ENCODE results near the gene CX3CR1. TPM values are rescaled to one million over a fixed set of nuclear protein-coding genes. Genes with fewer than 3 reads are reported as not detected.

The CX3CR1 gene
- total and polyA plus RNA-seq, 9 of the 15 experiments (the other 6 are each of a cell fraction or from before 2014, with no cell fraction given), result 0.03 to 0.21 TPM; not detected in 7

DNA sequence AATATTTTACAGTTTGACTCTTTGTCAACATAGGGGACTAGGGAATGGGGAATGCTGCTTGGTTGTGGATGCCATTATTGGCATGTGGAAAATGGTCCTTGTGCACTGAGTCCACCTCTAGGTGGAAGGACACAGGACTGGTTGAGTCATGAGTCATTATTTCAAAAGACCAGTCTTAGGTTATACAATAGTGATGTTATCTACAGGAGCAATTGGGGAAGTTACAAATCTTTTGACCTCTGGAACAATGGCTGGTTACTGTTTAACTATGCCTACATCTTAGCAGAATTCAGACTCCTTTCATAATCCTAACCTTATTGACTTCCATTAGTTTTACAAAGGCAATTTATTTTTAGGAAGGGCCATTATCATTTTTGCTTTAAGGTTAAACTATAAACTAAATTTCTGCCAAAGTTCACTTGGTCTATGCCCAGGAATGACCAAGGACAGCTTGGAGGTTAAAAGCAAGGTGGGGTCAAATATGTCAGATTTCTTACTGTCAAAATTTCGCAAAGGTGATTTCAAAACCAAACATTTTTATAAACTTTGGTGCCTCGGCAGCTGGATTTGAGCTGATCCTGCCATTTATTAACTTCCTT lies 37.8 kb upstream of the CX3CR1 start (continued):
- TF ChIP-seq, protein P1, sequence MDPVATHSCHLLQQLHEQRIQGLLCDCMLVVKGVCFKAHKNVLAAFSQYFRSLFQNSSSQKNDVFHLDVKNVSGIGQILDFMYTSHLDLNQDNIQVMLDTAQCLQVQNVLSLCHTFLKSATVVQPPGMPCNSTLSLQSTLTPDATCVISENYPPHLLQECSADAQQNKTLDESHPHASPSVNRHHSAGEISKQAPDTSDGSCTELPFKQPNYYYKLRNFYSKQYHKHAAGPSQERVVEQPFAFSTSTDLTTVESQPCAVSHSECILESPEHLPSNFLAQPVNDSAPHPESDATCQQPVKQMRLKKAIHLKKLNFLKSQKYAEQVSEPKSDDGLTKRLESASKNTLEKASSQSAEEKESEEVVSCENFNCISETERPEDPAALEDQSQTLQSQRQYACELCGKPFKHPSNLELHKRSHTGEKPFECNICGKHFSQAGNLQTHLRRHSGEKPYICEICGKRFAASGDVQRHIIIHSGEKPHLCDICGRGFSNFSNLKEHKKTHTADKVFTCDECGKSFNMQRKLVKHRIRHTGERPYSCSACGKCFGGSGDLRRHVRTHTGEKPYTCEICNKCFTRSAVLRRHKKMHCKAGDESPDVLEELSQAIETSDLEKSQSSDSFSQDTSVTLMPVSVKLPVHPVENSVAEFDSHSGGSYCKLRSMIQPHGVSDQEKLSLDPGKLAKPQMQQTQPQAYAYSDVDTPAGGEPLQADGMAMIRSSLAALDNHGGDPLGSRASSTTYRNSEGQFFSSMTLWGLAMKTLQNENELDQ (CRISPR knock-in tag; IDR thresholded peaks at IDR 0.05; ENCODE audit: borderline replicate concordance), result no peak
- TF ChIP-seq BMI1 (IDR thresholded peaks at IDR 0.05; ENCODE audit: low read length), result no peak
- TF ChIP-seq, protein P2, sequence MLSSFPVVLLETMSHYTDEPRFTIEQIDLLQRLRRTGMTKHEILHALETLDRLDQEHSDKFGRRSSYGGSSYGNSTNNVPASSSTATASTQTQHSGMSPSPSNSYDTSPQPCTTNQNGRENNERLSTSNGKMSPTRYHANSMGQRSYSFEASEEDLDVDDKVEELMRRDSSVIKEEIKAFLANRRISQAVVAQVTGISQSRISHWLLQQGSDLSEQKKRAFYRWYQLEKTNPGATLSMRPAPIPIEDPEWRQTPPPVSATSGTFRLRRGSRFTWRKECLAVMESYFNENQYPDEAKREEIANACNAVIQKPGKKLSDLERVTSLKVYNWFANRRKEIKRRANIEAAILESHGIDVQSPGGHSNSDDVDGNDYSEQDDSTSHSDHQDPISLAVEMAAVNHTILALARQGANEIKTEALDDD (IDR thresholded peaks at IDR 0.05), result peak; percentile 87
- TF ChIP-seq FOXK1 (CRISPR knock-in tag; IDR thresholded peaks at IDR 0.05; ENCODE audit: borderline replicate concordance), result 0 out of 2 replicates have a peak, but pooled peaks have one; percentile 50
- no peak for TF ChIP-seq NR2C2 (CRISPR knock-in tag; IDR thresholded peaks at IDR 0.05)
- peak; percentile 72 for TF ChIP-seq NR2C2 (tag; IDR thresholded peaks at IDR 0.05)
- peak; percentile 64; the same call in 1 of the 2 replicates for TF ChIP-seq ESRRA (IDR thresholded peaks at IDR 0.05; ENCODE audit: borderline replicate concordance, low read depth)
- peak; percentile 93 for TF ChIP-seq CEBPB (tag; IDR thresholded peaks at IDR 0.05)
- peak; percentile 79 for TF ChIP-seq JUND (IDR thresholded peaks at IDR 0.05; ENCODE audit: borderline replicate concordance, low read depth, low read length)
- TF ChIP-seq JUND (tag; IDR thresholded peaks at IDR 0.05; ENCODE audit: borderline replicate concordance, low read depth, low read length), result peak; percentile 89
- TF ChIP-seq ARID1B (IDR thresholded peaks at IDR 0.05), result no peak; the same call in 1 of the 2 replicates
- TF ChIP-seq ZEB2 (IDR thresholded peaks at IDR 0.05), result 0 out of 2 replicates have a peak, but pooled peaks have one; percentile 36
- peak; percentile 87 for TF ChIP-seq FOSL1 (tag; conservative IDR thresholded peaks at IDR 0.05)
- TF ChIP-seq CBFB (CRISPR knock-in tag; IDR thresholded peaks at IDR 0.05), result no peak
- TF ChIP-seq ZNF41 (CRISPR knock-in tag; conservative IDR thresholded peaks at IDR 0.05), result no peak
- no peak for TF ChIP-seq NR2C1 (IDR thresholded peaks at IDR 0.05)
- peak; percentile 48; the same call in 1 of the 2 replicates for TF ChIP-seq NR2C1 (tag; IDR thresholded peaks at IDR 0.05)
